ENCODE results near the gene PICK1.
"Not testable (repeated sequence)": the region's sequence is repeated elsewhere in the genome, so short reads cannot be mapped to it uniquely, and the experiment has no call there.

The PICK1 gene

DNA sequence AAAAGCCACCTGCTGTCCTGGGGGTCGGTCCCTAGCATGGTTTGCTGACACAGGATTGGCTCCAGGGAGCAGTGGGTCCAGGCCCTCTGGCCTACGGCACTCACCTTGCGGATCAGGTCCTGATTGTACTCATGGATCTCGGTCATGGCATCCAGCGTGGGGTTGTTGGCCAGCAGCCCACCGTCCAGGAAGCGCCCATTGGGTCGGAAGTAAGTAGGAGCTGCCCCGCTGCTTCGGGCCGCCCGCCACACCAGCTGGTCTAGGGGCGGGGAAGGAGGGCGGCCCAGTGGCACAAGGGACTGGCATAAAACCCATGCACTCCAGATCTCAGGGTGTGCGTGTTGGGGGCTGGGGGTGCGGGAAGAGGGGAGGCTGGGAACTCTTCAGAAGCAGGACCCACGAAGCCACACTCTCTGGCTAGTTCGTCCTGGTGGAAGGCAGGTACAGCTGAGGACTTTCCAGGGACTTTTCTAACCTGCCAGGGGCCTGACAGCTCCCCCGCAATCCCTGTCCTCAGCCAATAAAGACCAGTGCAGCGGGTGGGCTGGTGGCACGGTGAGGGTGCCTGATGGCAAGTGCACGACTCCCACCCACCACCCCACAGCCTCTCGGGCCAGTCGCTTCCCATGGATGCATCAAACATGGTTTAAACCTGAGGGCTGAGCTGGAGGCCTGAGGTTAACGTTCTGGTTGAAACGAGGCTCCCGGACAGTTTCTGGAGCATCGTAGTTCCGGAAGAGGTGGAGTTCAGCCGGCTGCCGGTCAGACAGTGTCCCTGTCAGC, 58.4 kb downstream of the PICK1 start:
- no peak for DNase-seq (ENCODE audit: low read depth)

DNA sequence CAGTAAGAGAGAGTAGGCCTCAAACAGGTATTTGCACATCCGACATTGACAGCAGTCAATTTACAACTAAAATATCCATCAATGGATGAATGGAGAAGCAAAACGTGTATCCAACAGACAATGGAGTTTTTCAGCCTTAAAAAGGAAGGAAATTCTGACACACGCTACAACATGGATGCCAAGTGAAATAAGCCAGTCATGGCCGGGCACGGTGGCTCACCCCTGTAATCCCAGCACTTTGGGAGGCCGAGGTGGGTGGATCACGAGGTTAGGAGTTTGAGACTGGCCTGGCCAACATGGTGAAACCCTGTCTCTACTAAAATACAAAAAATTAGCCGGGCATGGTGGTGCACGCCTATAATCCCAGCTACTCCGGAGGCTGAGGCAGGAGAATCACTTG, 60.4 kb downstream of the PICK1 start:
- DNase-seq (ENCODE audit: low read depth) = not testable (repeated sequence)

DNA sequence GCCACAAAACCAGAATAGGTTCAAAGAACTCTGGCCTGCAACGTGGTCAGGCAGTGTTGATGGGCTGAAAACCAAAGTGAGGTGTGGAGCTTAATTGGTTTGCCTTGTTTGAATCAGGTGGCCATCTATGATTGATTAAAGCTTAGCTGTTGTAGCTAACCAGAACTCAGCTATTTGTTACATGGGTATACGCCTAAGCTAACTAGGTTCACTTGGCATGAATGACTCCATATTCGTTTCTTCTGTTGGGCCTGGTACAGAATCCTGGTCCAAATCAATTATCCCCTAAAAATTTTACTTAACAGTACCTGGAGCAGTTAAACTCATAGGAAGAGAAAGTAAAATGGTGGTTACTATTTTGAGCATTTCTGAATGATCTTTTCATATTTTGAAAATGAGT, 61.0 kb downstream of the PICK1 start:
- no peak for DNase-seq (ENCODE audit: low read depth)

DNA sequence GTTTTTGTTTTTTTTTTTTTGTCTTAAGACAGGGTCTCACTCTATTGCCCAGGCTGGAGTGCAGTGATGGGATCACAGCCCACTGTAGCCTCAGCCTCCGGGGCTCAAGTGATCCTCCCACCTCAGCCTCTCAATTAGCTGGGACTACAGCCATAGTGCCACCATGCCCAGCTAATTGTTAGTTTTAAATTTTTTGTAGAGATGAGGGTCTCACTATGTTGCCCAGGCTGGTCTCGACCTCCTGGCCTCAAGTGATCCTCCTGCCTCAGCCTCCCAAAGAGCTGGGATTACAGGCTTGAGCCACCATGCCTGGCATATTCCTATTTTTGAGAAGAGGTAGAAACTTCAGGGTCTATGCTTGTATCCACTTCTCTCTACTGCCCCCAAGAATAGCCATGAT, 61.5 kb downstream of the PICK1 start:
- not testable (repeated sequence) for DNase-seq (ENCODE audit: low read depth)

GRCh38 chr22:38120359-38121110, 63.3 kb downstream of the PICK1 start:
- DNase-seq (ENCODE audit: low read depth) = no peak

- no peak for DNase-seq (ENCODE audit: low read depth)
These were observed 65.4 kb downstream of the PICK1 start for GRCh38 chr22:38122616-38123015.

- no peak for DNase-seq (ENCODE audit: low read depth)
These were observed 67.2 kb downstream of the PICK1 start for GRCh38 chr22:38124236-38124974.

DNA sequence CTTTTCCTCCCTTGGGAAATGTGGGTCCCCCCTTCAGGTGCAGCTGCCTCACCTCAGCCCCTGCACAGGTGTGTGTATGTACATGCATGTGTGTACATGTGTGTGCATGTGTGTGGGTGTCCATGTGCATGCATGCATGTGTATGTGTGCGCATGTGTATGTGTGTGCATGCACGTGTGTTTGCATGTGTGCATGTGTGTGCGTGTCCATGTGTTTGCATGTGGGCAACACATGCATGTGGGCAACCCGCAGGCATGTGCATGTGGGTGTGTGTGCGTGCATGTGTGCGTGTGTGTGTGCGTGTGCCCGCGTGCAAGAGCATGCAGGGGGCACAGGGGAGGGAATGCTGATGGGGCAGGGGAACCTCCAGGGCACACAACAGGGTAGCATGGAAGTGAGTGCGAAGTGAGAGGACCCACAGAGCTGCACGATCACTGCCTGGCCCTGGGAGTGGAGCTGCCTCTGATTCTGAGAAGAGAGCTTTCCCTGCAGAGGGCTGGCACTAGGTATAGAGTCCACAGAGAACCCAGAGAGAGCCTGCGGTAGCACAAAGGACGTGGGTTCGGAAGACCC, 67.9 kb downstream of the PICK1 start:
- DNase-seq (ENCODE audit: low read depth) = no peak
